B cell (primary cell): ENCODE results near the gene LRRC43. TPM values are rescaled to one million over a fixed set of nuclear protein-coding genes. Genes with fewer than 3 reads are reported as not detected.

ENCODE experiments used
- ATAC-seq: fragments of 200-7000 bp; cut with Tn5 transposase; one replicate; pipeline ENCODE4 v1.10.0; 2021; ENCODE audit warnings: low read depth, mild to moderate bottlenecking, moderate number of reproducible peaks, moderate library complexity
- CTCF ChIA-PET: fragments of 350-600 bp; sonication (Branson Sonifier 250); formaldehyde crosslinking; loops from one replicate; lab custom pipeline; 2021; ENCODE audit warnings: antibody characterized with exemption, inconsistent platforms; lab: Charles Lee
- POLR2A ChIA-PET: fragments of 350-600 bp; sonication (Branson Sonifier 250); formaldehyde crosslinking; loops from one replicate; lab custom pipeline; 2021; ENCODE audit warnings: antibody characterized with exemption; lab: Charles Lee
- DNase-seq: peaks from one replicate; pipeline ENCODE4 v3.0.0; 2013
- H2AFZ ChIP-seq: 2 replicates; pipeline ENCODE4 v1.6.1; 2012; ENCODE audit warnings: mild to moderate bottlenecking, low read depth, low read length; ENCODE audit not compliant: insufficient read depth, poor library complexity, severe bottlenecking
- H3K27ac ChIP-seq, 2 donors: 1 replicate in 1 of 2; 2 replicates in 1 of 2; pipeline ENCODE4 v1.5.1; 2012 to 2013; ENCODE audit warnings: low read length in 2 of 2, mild to moderate bottlenecking in 2 of 2, moderate library complexity in 1 of 2
- H3K27me3 ChIP-seq, 4 experiments: fragments of 200-600 bp in 1 of 4; sonication (generic) in 1 of 4; replicated peaks in 1 of 4; 1 replicate in 2 of 4; 2 replicates in 2 of 4; pipeline versions ENCODE4 v1.6.1 to v1.7.0; 2013 to 2016; ENCODE audit warnings: low read length in 3 of 4, mild to moderate bottlenecking in 2 of 4, mixed read lengths in 1 of 4, moderate library complexity in 1 of 4; ENCODE audit not compliant: insufficient read depth in 4 of 4, control insufficient read depth in 3 of 4; ENCODE audit errors: control extremely low read depth in 1 of 4
- H3K36me3 ChIP-seq, 2 experiments: replicated peaks in 1 of 2; 1 replicate in 1 of 2; 2 replicates in 1 of 2; pipeline versions ENCODE4 v1.6.1 to v1.7.1; 2013; ENCODE audit warnings: low read length in 1 of 2; ENCODE audit not compliant: insufficient read depth in 2 of 2, control insufficient read depth in 1 of 2; ENCODE audit errors: control extremely low read depth in 1 of 2, extremely low read depth in 1 of 2
- H3K4me1 ChIP-seq, 2 donors: fragments of 200-600 bp in 1 of 2; sonication (generic) in 1 of 2; 1 replicate in 1 of 2; 2 replicates in 1 of 2; pipeline versions ENCODE4 v1.5.1 to v1.6.1; 2013 to 2017; ENCODE audit warnings: low read length in 2 of 2; ENCODE audit not compliant: control insufficient read depth in 2 of 2, insufficient read depth in 2 of 2
- H3K4me2 ChIP-seq: replicated peaks from 2 replicates; pipeline ENCODE3; 2012; ENCODE audit warnings: mild to moderate bottlenecking, low read depth, low read length; ENCODE audit not compliant: poor library complexity, severe bottlenecking
- H3K4me3 ChIP-seq, 5 experiments: fragments of 200-600 bp in 1 of 5; sonication (generic) in 1 of 5; 1 replicate in 3 of 5; 2 replicates in 2 of 5; pipeline versions ENCODE4 v1.5.1 to v1.7.0; 2011 to 2016; ENCODE audit warnings: low read length in 4 of 5, mild to moderate bottlenecking in 4 of 5, low read depth in 2 of 5, control low read depth in 1 of 5, moderate library complexity in 1 of 5; ENCODE audit not compliant: insufficient read depth in 1 of 5; ENCODE audit errors: control extremely low read depth in 1 of 5, extremely low read depth in 1 of 5
- H3K79me2 ChIP-seq: fragments of 200-600 bp; sonication (generic); one replicate; pipeline ENCODE4 v1.6.0; 2016; ENCODE audit warnings: low read length; ENCODE audit not compliant: control insufficient read depth, insufficient read depth
- H3K9ac ChIP-seq: fragments of 200-600 bp; sonication (generic); 2 replicates; pipeline ENCODE4 v1.6.1; 2017; ENCODE audit warnings: mild to moderate bottlenecking, low read length, moderate library complexity
- H3K9me3 ChIP-seq, 3 donors: one replicate each; pipeline versions ENCODE4 v1.6.1 to v1.7.1; 2013; ENCODE audit warnings: low read length in 2 of 3; ENCODE audit not compliant: control insufficient read depth in 2 of 3, insufficient read depth in 1 of 3; ENCODE audit errors: control extremely low read depth in 1 of 3
- H4K20me1 ChIP-seq: 2 replicates; pipeline ENCODE4 v1.6.0; 2012; ENCODE audit warnings: mild to moderate bottlenecking, low read length; ENCODE audit not compliant: insufficient read depth, control insufficient read depth, poor library complexity, severe bottlenecking
- H3K27ac Mint-ChIP-seq: one replicate; pipeline ENCODE4 v1.8.0; 2021; ENCODE audit warnings: mixed read lengths
- H3K27me3 Mint-ChIP-seq: one replicate; pipeline ENCODE4 v1.8.0; 2021; ENCODE audit warnings: mixed read lengths
- H3K4me1 Mint-ChIP-seq: one replicate; pipeline ENCODE4 v1.8.0; 2021; ENCODE audit warnings: mixed read lengths
- H3K4me3 Mint-ChIP-seq: one replicate; pipeline ENCODE4 v1.8.0; 2021; ENCODE audit warnings: mixed read lengths
- H3K9me3 Mint-ChIP-seq: one replicate; pipeline ENCODE4 v1.8.0; 2022; ENCODE audit warnings: mixed read lengths; ENCODE audit not compliant: insufficient read depth
- EZH2 ChIP-seq: IDR thresholded peaks from 2 replicates; pipeline ENCODE4 v1.6.1; 2012; ENCODE audit warnings: borderline replicate concordance, low read depth, mild to moderate bottlenecking, moderate library complexity, low read length; ENCODE audit not compliant: insufficient read depth, poor library complexity, severe bottlenecking
- WGBS: methylation state at CpG from one replicate; pipeline ENCODE4 v1.1.5; 2013; ENCODE audit warnings: missing lambda C conversion rate; ENCODE audit not compliant: insufficient coverage; 5-methylcytosine and 5-hydroxymethylcytosine counted together
- intact Hi-C: fragments of 100-400 bp; cut with micrococcal nuclease; formaldehyde crosslinking; loops from one replicate; pipeline ENCODE4 v1.10.0; 2022
- polyA plus RNA-seq: library from polyadenylated mRNA; depleted of rRNA; stranded (reverse); fragments of >200 nt; gene quantifications from 2 replicates; pipeline ENCODE4 v1.2.3, GENCODE V29; 2012
- total RNA-seq, 2 donors: library from RNA; stranded (reverse); fragments of 120-200 nt in 1 of 2; gene quantifications; 1 replicate in 1 of 2; 2 replicates in 1 of 2; pipeline versions ENCODE4 v1.2.3 to v1.2.4, GENCODE V29; 2013 to 2022
- TF ChIP-seq, protein P1 (sequence below): fragments of 200-600 bp; IDR thresholded peaks from one replicate; pipeline ENCODE4 v1.8.0; 2022; ENCODE audit warnings: antibody characterized with exemption, mild to moderate bottlenecking

LRRC43 gene
- total and polyA plus RNA-seq, 2 donors (not counting 1 experiment from before 2014, with no cell fraction given): not detected

- WGBS: 65% methylated on average over 19 of the region's 23 CpGs
- intact Hi-C loops: no loop called here
- Histone ChIP-seq H3K4me3 (no peak overlapping the region), H3K36me3 (peaks cover 0 to 31% of the 10 kb centered on the region in 2 experiments), H3K9me3 (peaks cover 0 to 13% (median 0%) of the 10 kb centered on the region in 3 donors), H4K20me1 (no peaks in the 10 kb centered on the region), H3K4me1 (peaks cover 13 to 14% of the 10 kb centered on the region in 2 donors), H3K9ac (no peak overlapping the region), H3K79me2 (no peaks in the 10 kb centered on the region), H3K27ac (no peak overlapping the region), H3K27me3 (peaks cover 0 to 41% (median 20%) of the 10 kb centered on the region in 4 experiments), H2AFZ (no peak overlapping the region), H3K4me2 (no peak overlapping the region)
- peak overlapping the region; percentile 62 for H3K27ac Mint-ChIP-seq
- peak overlapping the region; percentile 88 for H3K4me3 Mint-ChIP-seq
- CTCF ChIA-PET: interaction anchor here (1.0 to 1.2 kb wide), 2 partner anchors 15 to 82 kb away, joined by 3 to 4 read pairs; no protein-coding TSS in a partner anchor
- ATAC-seq: no peak
- H3K27me3 Mint-ChIP-seq: peaks cover 17% of the 10 kb centered on the region
- H3K9me3 Mint-ChIP-seq: no peaks in the 10 kb centered on the region
- peak; percentile 34 for DNase-seq
- POLR2A ChIA-PET: interaction anchor here (0.6 kb wide), 1 partner anchor 17 kb away, joined by 3 read pairs; no protein-coding TSS in a partner anchor
- peaks cover 12% of the 10 kb centered on the region for H3K4me1 Mint-ChIP-seq
- no peak for TF ChIP-seq EZH2
- TF ChIP-seq, protein P1, sequence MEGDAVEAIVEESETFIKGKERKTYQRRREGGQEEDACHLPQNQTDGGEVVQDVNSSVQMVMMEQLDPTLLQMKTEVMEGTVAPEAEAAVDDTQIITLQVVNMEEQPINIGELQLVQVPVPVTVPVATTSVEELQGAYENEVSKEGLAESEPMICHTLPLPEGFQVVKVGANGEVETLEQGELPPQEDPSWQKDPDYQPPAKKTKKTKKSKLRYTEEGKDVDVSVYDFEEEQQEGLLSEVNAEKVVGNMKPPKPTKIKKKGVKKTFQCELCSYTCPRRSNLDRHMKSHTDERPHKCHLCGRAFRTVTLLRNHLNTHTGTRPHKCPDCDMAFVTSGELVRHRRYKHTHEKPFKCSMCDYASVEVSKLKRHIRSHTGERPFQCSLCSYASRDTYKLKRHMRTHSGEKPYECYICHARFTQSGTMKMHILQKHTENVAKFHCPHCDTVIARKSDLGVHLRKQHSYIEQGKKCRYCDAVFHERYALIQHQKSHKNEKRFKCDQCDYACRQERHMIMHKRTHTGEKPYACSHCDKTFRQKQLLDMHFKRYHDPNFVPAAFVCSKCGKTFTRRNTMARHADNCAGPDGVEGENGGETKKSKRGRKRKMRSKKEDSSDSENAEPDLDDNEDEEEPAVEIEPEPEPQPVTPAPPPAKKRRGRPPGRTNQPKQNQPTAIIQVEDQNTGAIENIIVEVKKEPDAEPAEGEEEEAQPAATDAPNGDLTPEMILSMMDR: no peak
Measured at GRCh38 chr12:122205053-122205925, 22.4 kb downstream of the LRRC43 start.
